ENCODE data around the gene GDF10.

GRCh38 chr10:47323636-47324296 is 23.8 kb downstream of the GDF10 start:
- TF ChIP-seq, protein P1, sequence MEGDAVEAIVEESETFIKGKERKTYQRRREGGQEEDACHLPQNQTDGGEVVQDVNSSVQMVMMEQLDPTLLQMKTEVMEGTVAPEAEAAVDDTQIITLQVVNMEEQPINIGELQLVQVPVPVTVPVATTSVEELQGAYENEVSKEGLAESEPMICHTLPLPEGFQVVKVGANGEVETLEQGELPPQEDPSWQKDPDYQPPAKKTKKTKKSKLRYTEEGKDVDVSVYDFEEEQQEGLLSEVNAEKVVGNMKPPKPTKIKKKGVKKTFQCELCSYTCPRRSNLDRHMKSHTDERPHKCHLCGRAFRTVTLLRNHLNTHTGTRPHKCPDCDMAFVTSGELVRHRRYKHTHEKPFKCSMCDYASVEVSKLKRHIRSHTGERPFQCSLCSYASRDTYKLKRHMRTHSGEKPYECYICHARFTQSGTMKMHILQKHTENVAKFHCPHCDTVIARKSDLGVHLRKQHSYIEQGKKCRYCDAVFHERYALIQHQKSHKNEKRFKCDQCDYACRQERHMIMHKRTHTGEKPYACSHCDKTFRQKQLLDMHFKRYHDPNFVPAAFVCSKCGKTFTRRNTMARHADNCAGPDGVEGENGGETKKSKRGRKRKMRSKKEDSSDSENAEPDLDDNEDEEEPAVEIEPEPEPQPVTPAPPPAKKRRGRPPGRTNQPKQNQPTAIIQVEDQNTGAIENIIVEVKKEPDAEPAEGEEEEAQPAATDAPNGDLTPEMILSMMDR (IDR thresholded peaks at IDR 0.05), result no peak
- no peak for TF ChIP-seq POLR2A (IDR thresholded peaks at IDR 0.05)
